ENCODE measurements around the gene TRIM74.
"Not testable (repeated sequence)": the region's sequence is repeated elsewhere in the genome, so short reads cannot be mapped to it uniquely, and the experiment has no call there.

GRCh38 chr7:72997447-72997846 lies 28.2 kb upstream of the TRIM74 start:
- TF ChIP-seq, protein P1, sequence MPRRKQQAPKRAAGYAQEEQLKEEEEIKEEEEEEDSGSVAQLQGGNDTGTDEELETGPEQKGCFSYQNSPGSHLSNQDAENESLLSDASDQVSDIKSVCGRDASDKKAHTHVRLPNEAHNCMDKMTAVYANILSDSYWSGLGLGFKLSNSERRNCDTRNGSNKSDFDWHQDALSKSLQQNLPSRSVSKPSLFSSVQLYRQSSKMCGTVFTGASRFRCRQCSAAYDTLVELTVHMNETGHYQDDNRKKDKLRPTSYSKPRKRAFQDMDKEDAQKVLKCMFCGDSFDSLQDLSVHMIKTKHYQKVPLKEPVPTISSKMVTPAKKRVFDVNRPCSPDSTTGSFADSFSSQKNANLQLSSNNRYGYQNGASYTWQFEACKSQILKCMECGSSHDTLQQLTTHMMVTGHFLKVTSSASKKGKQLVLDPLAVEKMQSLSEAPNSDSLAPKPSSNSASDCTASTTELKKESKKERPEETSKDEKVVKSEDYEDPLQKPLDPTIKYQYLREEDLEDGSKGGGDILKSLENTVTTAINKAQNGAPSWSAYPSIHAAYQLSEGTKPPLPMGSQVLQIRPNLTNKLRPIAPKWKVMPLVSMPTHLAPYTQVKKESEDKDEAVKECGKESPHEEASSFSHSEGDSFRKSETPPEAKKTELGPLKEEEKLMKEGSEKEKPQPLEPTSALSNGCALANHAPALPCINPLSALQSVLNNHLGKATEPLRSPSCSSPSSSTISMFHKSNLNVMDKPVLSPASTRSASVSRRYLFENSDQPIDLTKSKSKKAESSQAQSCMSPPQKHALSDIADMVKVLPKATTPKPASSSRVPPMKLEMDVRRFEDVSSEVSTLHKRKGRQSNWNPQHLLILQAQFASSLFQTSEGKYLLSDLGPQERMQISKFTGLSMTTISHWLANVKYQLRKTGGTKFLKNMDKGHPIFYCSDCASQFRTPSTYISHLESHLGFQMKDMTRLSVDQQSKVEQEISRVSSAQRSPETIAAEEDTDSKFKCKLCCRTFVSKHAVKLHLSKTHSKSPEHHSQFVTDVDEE (CRISPR knock-in tag; IDR thresholded peaks at IDR 0.05) = not testable (repeated sequence)
- TF ChIP-seq, protein P2, sequence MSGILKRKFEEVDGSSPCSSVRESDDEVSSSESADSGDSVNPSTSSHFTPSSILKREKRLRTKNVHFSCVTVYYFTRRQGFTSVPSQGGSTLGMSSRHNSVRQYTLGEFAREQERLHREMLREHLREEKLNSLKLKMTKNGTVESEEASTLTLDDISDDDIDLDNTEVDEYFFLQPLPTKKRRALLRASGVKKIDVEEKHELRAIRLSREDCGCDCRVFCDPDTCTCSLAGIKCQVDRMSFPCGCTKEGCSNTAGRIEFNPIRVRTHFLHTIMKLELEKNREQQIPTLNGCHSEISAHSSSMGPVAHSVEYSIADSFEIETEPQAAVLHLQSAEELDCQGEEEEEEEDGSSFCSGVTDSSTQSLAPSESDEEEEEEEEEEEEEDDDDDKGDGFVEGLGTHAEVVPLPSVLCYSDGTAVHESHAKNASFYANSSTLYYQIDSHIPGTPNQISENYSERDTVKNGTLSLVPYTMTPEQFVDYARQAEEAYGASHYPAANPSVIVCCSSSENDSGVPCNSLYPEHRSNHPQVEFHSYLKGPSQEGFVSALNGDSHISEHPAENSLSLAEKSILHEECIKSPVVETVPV (CRISPR knock-in tag; IDR thresholded peaks at IDR 0.05) = not testable (repeated sequence)
- TF ChIP-seq TOX (CRISPR knock-in tag; IDR thresholded peaks at IDR 0.05; ENCODE audit: borderline replicate concordance); ZNF565 (CRISPR knock-in tag; conservative IDR thresholded peaks at IDR 0.05; ENCODE audit: low read depth); GLIS3 (CRISPR knock-in tag; IDR thresholded peaks at IDR 0.05); CSDC2 (CRISPR knock-in tag; IDR thresholded peaks at IDR 0.05); RARB (CRISPR knock-in tag; IDR thresholded peaks at IDR 0.05); PPARA (CRISPR knock-in tag; IDR thresholded peaks at IDR 0.05; ENCODE audit: borderline replicate concordance); ISL1 (CRISPR knock-in tag; IDR thresholded peaks at IDR 0.05); ZNF70 (CRISPR knock-in tag; IDR thresholded peaks at IDR 0.05): not testable (repeated sequence)
- TF ChIP-seq, protein P3, sequence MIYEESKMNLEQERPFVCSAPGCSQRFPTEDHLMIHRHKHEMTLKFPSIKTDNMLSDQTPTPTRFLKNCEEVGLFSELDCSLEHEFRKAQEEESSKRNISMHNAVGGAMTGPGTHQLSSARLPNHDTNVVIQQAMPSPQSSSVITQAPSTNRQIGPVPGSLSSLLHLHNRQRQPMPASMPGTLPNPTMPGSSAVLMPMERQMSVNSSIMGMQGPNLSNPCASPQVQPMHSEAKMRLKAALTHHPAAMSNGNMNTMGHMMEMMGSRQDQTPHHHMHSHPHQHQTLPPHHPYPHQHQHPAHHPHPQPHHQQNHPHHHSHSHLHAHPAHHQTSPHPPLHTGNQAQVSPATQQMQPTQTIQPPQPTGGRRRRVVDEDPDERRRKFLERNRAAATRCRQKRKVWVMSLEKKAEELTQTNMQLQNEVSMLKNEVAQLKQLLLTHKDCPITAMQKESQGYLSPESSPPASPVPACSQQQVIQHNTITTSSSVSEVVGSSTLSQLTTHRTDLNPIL (CRISPR knock-in tag; IDR thresholded peaks at IDR 0.05; ENCODE audit: low read depth) = not testable (repeated sequence)
- TF ChIP-seq, protein P4, sequence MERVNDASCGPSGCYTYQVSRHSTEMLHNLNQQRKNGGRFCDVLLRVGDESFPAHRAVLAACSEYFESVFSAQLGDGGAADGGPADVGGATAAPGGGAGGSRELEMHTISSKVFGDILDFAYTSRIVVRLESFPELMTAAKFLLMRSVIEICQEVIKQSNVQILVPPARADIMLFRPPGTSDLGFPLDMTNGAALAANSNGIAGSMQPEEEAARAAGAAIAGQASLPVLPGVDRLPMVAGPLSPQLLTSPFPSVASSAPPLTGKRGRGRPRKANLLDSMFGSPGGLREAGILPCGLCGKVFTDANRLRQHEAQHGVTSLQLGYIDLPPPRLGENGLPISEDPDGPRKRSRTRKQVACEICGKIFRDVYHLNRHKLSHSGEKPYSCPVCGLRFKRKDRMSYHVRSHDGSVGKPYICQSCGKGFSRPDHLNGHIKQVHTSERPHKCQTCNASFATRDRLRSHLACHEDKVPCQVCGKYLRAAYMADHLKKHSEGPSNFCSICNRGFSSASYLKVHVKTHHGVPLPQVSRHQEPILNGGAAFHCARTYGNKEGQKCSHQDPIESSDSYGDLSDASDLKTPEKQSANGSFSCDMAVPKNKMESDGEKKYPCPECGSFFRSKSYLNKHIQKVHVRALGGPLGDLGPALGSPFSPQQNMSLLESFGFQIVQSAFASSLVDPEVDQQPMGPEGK (CRISPR knock-in tag; IDR thresholded peaks at IDR 0.05; ENCODE audit: borderline replicate concordance) = not testable (repeated sequence)
- TF ChIP-seq, protein P5, sequence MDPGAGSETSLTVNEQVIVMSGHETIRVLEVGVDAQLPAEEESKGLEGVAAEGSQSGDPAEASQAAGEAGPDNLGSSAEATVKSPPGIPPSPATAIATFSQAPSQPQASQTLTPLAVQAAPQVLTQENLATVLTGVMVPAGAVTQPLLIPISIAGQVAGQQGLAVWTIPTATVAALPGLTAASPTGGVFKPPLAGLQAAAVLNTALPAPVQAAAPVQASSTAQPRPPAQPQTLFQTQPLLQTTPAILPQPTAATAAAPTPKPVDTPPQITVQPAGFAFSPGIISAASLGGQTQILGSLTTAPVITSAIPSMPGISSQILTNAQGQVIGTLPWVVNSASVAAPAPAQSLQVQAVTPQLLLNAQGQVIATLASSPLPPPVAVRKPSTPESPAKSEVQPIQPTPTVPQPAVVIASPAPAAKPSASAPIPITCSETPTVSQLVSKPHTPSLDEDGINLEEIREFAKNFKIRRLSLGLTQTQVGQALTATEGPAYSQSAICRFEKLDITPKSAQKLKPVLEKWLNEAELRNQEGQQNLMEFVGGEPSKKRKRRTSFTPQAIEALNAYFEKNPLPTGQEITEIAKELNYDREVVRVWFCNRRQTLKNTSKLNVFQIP (CRISPR knock-in tag; IDR thresholded peaks at IDR 0.05; ENCODE audit: borderline replicate concordance, low read depth) = not testable (repeated sequence)
